Colon (tissue), 2 donors: ENCODE measurements around the gene JMJD8.

Experiments used
- FAIRE-seq: peaks from 2 replicates; lab custom pipeline; 2012; peaks lifted over from hg19 to GRCh38; lab: Jason Lieb, UNC
- donor health status: control.
- donor health status: control.

The JMJD8 gene

DNA sequence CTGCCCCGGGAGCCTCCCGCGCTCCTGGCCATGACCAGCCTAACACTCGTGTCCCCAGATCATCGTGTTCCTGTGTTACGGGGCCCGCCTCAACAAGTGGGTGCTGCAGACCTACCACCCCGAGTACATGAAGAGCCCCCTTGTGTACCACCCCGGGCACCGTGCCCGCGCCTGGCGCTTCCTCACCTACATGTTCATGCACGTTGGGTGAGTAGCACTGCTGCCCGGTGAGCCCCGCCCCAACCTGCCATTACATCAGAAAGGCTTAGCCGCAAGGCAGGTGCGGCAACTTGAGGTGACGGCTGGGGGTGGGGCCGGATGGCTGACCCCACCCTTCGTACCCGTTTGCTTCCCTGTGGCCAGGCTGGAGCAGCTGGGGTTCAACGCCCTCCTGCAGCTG lies 7.2 kb downstream of the JMJD8 start:
- no peak for FAIRE-seq

DNA sequence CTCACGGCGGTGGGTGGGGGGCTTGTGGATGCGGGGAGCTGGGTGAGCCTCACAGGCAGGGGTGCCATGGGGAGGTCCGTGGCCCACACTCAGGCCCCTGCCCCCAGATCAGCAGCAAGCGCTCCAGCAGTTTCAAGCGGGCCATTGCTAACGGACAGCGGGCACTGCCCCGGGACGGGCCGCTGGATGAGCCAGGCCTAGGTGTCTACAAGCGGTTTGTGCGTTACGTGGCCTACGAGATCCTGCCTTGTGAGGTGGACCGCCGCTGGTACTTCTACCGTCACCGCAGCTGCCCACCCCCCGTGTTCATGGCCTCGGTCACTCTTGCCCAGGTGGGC lies 7.6 kb downstream of the JMJD8 start:
- no peak for FAIRE-seq

DNA sequence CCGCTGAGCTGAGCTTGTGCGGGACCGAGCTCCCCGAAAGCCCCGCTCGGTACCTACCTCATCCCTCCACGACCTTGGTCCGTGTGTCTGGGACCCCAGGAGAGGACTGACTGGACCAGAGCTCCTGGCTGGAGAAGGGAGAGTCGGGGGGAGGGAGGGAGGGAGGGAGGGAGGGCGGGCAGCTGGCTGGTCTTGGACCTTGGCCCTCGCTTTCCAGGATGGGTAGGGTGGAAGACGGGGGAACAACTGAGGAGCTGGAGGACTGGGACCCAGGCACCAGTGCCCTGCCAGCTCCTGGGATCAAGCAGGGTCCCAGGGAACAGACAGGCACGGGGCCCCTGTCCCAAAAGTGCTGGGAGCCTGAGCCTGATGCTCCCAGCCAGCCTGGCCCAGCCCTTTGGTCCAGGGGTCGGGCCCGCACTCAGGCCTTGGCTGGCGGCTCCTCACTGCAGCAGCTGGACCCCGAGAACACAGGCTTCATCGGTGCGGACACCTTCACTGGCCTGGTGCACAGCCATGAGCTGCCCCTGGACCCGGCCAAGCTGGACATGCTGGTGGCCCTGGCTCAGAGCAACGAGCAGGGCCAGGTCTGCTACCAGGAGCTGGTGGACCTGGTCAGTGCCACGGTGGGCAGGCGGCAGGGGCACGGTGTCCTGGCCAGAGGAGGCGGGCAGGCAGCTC lies 8.1 kb downstream of the JMJD8 start:
- FAIRE-seq: no peak

DNA sequence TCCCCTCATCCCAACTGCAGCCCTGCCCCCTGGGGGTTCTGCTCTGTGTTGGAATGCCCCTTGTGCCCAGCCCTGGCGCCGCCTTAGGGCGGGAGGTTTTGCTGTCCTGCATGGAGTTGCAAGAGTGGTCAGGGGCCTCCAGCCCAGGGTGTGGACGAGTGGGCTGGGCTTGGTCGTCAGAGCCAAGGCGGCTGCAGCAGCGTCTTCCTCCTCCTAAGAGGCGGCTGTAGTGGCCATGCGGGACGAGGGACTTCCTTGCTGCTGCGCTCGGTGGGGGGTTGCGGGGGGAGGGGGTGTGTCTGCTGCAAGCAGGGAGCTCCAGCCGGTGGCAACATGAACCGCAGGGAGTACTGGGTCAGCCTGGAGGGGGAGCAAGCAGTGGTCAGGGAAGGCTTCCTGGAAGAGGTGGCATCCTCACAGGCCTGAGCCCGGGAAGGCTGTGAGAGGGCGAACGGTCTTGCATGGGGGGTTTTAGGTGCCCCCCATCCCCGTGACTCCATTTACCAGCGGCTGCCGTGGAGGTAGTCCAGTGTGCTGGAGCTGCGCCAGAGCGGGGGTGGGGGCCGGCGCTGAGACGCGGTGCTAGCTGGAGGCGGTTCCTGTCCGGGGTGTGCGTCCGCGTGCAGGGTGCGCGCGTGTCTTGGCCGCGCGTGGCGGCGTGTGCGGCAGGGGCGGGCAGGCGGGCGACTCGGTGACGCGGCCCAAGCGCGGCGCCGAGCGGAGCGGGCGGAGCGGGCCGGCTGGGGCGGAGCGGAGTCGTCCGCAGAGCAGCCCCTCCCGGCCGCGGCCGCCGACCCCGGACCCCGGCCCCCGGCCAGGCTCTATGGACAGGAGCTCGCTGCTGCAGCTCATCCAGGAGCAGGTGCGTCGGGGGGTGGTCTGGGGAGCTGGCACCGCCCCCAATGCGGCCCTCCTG lies 8.9 kb downstream of the JMJD8 start, which contains the start of gene RHBDL1:
RHBDL1 (plus strand) TSS at position 704 of the 916 bp plus-strand sequence; CDS start at position 824, 120 bp downstream.
- FAIRE-seq: no peak

DNA sequence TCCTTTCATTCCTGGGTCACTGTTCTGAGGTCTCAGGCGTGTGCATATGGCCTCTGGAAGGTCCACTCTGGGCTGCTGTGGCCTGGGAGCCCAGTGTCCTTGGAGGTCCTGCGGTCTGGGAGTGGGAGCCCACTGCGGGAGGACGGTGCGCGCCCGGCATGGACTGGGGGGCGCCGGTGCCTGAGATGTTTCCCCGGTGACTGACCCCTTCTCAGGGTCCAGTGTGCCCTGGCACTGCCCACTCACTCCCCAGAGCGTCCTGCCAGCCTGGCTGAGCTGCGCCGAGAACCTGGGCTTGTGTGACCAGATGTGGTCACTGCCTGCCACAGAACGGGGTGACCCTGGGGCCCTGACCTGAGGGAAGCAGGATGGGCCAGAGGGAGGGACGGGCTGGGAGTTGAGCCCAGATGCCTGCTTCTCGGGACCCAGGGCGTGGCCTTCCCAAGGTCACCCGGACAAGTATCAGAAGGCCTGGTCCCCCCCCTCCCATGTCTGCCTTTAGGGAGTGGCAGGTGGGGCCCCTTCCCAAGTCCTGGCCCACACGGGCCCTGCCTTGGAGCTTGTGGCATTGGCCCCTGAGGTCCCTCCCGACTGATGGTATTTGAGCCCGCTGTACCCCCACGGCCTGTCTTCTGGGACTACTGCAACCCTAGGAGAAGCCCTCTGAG lies 9.8 kb downstream of the JMJD8 start:
- no peak for FAIRE-seq

DNA sequence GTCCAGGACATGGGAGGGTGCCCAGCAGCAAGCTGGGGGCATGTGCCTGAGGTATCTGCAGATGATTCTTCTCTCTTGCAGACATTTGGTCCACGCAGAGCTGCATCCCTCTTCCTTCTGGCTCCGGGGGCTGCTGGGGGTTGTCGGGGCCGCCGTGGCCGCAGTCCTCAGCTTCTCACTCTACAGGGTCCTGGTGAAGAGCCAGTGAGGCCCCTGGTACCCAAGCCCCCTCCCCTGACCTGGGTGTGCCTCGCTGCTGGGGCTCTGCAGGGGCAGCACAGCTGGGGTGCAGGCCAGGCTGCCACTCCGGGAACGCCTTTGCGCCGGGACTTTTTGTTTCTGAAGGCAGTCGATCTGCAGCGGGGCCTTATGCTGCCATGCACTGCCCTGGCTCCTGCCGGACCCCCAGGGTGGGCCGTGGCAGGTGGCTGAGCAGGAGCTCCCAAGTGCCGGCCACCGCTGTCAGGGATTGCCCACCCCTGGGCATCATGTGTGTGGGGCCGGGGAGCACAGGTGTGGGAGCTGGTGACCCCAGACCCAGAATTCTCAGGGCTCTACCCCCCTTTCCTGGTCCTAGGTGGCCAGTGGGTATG lies 10.6 kb downstream of the JMJD8 start:
- FAIRE-seq: no peak

DNA sequence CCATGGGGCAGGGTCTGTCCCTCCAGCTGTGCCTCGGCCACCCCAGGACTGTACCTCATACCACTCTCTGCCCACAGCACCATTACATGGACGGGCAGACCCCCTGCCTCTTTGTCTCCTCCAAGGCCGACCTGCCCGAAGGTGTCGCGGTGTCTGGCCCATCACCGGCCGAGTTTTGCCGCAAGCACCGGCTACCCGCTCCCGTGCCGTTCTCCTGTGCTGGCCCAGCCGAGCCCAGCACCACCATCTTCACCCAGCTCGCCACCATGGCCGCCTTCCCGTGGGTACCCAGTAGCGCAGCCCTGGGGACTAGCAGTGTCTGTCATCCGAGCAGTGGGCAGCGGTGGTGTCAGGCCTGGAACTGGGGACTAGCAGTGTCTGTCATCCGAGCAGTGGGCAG lies 11.3 kb downstream of the JMJD8 start:
- FAIRE-seq: no peak

DNA sequence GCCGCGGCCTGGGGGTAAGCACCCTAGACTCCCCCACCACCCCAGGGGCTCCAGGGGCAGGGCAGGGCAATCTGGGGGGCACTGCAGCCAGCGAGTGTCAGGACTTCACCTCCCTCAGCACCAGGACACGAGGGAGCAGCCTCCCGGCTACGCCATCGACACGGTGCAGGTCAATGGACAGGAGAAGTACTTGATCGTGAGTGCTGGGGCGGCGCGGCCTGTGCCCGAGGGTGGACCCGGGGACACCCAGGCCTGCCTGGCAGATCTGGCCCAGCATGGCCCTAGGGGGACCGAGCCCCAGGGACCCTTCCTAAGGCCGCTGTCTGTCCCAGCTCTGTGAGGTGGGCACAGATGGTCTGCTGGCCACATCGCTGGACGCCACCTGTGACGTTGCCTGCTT lies 11.8 kb downstream of the JMJD8 start:
- FAIRE-seq: no peak

DNA sequence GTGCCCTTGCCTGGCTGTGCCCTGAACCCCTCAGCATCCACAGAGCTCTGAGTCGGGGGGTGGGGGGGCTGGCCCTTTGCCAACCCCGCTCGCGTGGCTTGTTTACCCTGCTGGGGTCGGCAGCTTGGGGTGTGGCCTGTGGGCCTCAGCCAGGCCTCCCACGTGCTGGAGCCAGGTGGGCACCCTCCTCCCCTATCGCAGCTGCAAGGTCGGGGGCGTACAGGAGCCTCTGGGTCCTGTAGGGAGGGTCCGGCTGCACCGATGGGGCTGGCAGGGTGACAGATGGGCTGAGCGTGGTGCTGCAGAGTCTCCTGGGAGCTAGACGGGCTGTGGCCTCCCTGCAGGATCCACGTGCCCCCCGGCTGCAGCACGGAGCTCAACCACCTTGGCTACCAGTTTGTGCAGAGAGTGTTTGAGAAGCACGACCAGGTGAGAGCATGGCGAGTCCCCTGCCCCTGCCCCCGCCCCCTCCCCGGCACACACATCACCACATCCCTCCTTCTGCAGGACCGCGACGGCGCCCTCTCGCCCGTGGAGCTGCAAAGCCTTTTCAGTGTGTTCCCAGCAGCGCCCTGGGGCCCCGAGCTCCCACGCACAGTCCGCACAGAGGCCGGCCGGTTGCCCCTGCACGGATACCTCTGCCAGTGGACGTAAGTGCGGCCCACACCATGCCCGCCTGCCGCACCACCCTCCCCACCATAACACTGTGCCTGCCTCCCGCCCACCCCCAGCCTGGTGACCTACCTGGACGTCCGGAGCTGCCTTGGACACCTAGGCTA lies 12.6 kb downstream of the JMJD8 start:
- FAIRE-seq: no peak

DNA sequence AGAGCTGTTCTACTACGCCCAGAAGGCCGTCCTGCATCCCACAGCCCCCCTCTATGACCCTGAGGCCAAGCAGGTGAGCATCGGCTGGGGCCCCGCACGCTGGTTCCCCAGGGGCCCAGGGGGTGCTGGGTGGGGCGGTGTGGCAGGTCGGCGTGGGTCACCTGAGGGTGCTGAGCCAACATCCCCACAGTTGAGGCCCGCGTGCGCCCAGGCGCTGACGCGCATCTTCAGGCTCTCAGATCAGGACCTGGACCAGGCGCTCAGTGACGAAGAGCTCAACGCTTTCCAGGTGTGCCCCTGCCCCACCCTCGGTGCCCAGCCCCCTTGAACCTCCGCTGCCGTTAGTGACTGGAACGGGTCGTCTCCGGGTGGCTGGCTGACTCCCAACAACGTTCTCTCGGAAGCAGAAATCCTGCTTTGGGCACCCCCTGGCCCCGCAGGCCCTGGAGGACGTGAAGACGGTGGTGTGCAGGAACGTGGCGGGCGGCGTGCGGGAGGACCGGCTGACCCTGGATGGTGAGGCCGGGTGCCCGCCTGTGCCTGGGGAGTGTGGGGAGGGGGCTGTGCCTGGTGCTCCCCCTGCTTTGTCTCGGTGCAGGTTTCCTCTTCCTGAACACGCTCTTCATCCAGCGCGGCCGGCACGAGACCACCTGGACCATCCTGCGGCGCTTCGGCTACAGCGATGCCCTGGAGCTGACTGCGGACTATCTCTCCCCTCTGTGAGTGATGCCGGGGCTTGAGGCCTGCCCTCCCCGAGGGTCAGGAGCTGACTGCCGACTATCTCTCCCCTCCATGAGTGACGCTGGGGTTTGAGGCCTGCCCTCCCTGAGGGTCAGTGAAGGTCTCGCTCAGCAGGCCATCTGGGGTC lies 13.4 kb downstream of the JMJD8 start:
- no peak for FAIRE-seq

DNA sequence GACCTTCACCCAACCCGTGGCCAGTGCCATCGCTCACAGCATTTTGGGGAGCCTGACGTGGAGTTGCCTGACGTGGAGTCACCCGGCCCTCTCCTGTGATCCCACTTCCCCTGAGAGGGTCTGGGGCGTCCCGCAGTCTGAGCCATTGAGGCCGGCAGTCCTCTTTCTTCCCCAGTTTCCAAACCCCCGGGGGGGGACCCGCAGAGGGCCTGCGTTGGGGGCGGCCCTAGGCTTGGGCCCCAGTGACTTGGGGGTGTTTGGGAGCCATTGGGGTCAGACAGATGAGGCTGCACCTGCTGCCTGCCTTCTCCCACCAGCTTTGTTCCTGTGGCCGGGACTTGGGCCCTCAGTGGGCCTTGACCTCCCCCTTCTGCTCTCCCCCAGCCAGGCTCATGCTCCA lies 14.5 kb downstream of the JMJD8 start:
- no peak for FAIRE-seq

DNA sequence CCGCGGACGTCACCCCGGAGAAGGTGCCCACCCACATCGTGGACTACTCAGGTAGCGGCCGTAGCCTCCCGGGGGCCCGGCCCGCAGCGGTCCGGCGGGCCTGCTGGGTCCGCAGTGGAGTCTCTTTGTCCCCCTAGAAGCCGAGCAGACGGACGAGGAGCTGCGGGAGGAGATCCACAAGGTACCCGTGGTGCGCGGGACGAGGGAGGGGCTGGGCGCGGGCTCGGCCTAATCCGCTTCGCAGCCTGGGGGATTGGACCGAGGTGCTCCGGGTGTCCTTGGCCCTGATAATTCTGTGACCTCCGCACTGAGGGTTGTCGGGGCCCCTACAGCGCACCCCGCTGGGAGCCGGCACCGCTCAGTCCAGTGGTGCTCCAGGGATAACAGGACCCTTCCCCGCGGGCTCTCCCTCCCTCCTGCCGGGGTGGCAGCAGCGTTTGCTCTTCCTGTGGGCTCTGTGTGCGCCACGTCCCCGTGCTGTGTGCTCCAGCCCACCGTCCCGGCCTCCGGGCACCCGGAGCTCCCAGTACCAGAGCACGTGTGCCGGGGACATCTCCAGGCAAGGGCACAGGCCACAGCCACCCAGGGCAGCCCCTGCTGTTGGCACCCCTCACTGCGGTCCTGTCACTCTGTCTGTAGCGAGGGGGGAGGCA lies 15.5 kb downstream of the JMJD8 start:
- no peak for FAIRE-seq

DNA sequence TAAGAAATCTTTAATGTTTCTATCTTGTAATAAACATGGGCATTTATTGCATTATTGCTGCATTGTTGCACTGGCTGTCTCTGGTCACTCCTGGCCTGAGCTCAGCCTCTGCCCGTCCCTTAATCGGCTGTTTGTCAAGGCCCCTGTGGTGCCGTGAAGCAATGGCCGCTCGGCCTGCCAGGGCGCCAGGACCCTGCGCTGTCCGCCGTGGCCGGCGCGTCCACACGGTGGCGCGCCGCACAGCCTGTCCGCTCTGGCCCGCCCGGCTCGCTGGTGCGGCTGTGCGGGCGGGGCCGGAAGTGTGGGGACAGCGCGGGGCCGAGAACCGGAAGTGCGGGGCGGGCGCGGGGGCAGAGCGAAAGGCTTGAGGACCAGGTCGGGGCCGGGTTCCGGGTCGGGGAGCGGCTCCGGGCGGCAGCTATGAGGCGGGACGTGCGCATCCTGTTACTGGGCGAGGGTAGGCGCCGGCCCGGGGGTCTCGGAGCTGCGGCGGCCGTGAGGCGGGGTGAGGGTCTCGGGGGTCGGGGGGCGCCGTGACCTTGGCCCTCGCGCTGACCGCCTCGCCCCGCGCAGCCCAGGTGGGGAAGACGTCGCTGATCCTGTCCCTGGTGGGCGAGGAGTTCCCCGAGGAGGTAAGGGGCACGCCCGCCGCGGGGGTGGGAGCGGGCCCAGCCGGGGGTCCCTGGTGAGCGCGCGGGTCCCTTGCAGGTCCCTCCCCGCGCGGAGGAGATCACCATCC lies 16.2 kb downstream of the JMJD8 start, which contains the start of gene RHOT2:
RHOT2 (plus strand) TSS at position 353 of the 739 bp plus-strand sequence; CDS start at position 421, 68 bp downstream.
- FAIRE-seq: no peak

DNA sequence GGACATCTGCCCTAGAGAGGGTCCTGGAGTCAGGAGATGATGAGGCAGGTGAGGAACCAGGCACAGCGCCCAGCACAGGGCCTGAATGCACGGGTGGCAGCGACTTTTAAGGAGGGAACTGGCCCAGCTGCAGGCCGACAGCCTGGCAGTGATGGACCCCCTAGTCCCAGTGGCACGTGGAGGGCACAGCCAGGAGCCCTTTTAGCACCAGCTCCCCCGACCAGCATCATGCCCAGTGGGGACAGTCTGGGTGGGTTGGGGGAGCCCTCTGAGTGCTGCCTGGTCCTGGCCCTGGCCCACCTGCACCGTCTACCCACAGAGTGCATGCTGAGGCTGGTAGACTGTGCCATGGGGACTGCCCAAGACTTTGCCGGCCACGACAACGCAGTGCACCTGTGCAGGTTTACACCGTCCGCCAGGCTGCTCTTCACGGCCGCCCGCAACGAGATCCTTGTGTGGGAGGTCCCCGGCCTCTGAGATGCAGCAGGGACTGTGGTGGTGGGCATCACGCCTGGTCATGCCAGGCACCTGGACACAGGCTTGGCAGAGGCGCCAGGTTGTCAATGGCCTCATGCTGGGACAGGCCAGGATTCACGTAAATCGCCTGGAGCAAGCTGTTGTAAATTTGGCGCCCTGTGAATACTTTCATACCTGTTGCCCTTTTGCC lies 16.9 kb downstream of the JMJD8 start:
- FAIRE-seq: no peak

DNA sequence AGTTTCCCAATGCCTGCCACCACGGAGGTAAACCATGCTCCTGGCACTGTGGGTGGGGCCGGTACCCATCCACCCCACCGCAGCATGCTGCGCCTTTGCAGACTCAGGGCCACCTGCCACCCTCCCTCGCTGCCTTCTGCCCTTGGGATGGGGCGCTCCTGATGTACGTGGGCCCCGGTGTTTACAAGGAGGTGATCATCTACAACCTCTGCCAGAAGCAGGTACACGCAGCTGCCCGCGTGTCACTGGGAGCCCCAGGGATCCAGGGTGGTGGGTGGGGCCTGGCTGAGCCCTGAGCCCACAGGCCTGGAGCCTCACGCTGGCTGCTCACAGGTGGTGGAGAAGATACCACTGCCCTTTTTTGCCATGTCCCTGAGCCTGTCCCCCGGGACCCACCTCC lies 17.6 kb downstream of the JMJD8 start:
- no peak for FAIRE-seq

DNA sequence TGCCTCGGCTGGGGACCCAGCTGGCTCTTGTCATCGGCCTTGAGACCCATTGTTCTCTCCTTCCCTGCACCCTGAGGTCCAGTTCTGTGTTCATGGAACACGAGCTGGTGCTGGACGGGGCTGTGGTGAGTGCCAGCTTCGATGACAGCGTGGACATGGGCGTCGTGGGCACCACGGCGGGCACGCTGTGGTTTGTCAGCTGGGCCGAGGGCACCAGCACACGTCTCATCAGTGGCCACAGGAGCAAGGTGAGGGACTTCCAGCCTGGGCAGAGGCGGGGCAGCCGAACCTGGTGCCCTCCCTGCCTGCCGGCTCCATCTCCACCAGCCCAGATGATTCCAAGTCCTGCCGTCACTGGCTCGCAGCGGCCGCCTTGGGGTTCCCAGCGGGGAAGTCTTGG lies 21.5 kb downstream of the JMJD8 start:
- FAIRE-seq: no peak

DNA sequence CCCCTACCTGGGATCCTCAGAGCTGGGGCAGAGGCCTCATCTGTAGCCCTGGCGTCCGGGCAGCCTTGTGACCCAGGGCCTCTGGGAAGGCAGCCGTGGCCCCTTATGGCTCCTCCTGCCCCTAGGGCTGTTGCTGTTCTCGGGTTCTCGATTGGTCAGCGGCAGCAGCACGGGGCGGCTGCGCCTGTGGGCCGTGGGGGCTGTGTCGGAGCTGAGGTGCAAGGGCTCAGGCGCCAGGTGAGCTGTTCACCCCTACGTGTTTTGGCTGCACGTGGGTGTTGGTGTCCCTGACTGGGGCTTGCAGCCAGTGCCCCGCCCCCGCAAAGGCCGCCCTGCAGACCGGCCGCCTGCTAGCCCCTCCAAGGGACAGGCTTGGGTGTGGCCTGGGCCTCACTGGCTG lies 22.0 kb downstream of the JMJD8 start:
- no peak for FAIRE-seq

DNA sequence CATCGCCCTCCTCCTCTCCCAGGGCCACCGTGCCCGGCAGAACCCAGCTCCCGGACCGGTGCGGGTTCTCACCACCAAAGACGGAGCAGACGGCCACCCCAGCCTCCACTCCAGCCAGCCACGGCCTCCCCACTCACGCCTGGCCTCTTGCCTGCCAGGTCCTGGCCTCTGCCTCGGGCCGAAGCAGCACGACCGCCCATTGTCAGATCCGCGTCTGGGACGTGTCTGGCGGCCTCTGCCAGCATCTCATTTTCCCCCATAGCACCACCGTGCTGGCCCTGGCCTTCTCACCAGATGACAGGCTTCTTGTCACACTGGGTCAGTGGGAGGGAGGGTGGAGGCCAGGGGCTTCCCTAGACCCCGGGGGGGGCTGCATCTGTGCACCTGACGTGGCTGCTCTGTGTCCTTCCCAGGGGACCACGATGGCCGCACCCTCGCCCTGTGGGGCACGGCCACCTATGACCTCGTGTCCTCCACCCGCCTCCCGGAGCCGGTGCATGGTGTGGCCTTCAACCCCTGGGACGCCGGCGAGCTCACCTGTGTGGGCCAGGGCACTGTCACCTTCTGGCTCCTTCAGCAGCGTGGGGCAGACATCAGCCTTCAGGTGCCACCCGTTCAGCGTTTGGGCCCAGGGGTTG lies 22.8 kb downstream of the JMJD8 start:
- FAIRE-seq: no peak
